ENCODE data around the gene RPS6KA2. TPM values are rescaled to one million over a fixed set of nuclear protein-coding genes. Genes with fewer than 3 reads are reported as not detected.

RPS6KA2 gene
- total RNA-seq, 1 donor from 2014 or later, result 124 TPM

- Mint-ChIP-seq H3K4me3 (ENCODE audit: unreplicated experiment) (peak overlapping the region; percentile 39), H3K36me3 (ENCODE audit: low read depth) (peaks cover 18% of the 10 kb centered on the region), H3K9me3 (ENCODE audit: low read depth) (peaks cover 15% of the 10 kb centered on the region), H3K27ac (ENCODE audit: unreplicated experiment) (peak overlapping the region; percentile 96), H3K27me3 (ENCODE audit: low read depth) (no peaks in the 10 kb centered on the region), H3K4me1 (ENCODE audit: low read depth) (peaks cover 78% of the 10 kb centered on the region)
- peak; percentile 42 for TF ChIP-seq CTCF (IDR thresholded peaks at IDR 0.05)
- no peak for DNase-seq (ENCODE audit: low spot score)
Measured at GRCh38 chr6:166556863-166557322, 70.2 kb downstream of the RPS6KA2 start.

- DNase-seq (ENCODE audit: low spot score), result no peak
- no peaks in the 10 kb centered on the region for H3K27me3 Mint-ChIP-seq (ENCODE audit: low read depth)
- H3K4me1 Mint-ChIP-seq (ENCODE audit: low read depth), result peaks cover 76% of the 10 kb centered on the region
- H3K9me3 Mint-ChIP-seq (ENCODE audit: low read depth), result peaks cover 15% of the 10 kb centered on the region
- peak overlapping the region; percentile 96 for H3K27ac Mint-ChIP-seq (ENCODE audit: unreplicated experiment)
- H3K36me3 Mint-ChIP-seq (ENCODE audit: low read depth), result peaks cover 13% of the 10 kb centered on the region
- no peak for TF ChIP-seq CTCF (IDR thresholded peaks at IDR 0.05)
- peak overlapping the region; percentile 18 for H3K4me3 Mint-ChIP-seq (ENCODE audit: unreplicated experiment)
Measured at GRCh38 chr6:166556336-166556735, 70.7 kb downstream of the RPS6KA2 start.

GRCh38 chr6:166555086-166555485 lies 72.0 kb downstream of the RPS6KA2 start:
- Mint-ChIP-seq H3K4me1 (ENCODE audit: low read depth) (peaks cover 76% of the 10 kb centered on the region), H3K9me3 (ENCODE audit: low read depth) (peaks cover 13% of the 10 kb centered on the region), H3K36me3 (ENCODE audit: low read depth) (peaks cover 11% of the 10 kb centered on the region), H3K4me3 (ENCODE audit: unreplicated experiment) (no peak overlapping the region), H3K27me3 (ENCODE audit: low read depth) (no peaks in the 10 kb centered on the region), H3K27ac (ENCODE audit: unreplicated experiment) (peak overlapping the region; percentile 96)
- DNase-seq (ENCODE audit: low spot score), result no peak
- TF ChIP-seq CTCF (IDR thresholded peaks at IDR 0.05), result no peak

- TF ChIP-seq CTCF (IDR thresholded peaks at IDR 0.05), result no peak
- peaks cover 6% of the 10 kb centered on the region for H3K9me3 Mint-ChIP-seq (ENCODE audit: low read depth)
- H3K27ac Mint-ChIP-seq (ENCODE audit: unreplicated experiment), result peak overlapping the region; percentile 96
- peaks cover 7% of the 10 kb centered on the region for H3K36me3 Mint-ChIP-seq (ENCODE audit: low read depth)
- no peaks in the 10 kb centered on the region for H3K27me3 Mint-ChIP-seq (ENCODE audit: low read depth)
- no peak overlapping the region for H3K4me3 Mint-ChIP-seq (ENCODE audit: unreplicated experiment)
- no peak for DNase-seq (ENCODE audit: low spot score)
- peaks cover 75% of the 10 kb centered on the region for H3K4me1 Mint-ChIP-seq (ENCODE audit: low read depth)
Measured at GRCh38 chr6:166554316-166554715, 72.7 kb downstream of the RPS6KA2 start.

- Mint-ChIP-seq H3K4me1 (ENCODE audit: low read depth) (peaks cover 69% of the 10 kb centered on the region), H3K27me3 (ENCODE audit: low read depth) (no peaks in the 10 kb centered on the region), H3K4me3 (ENCODE audit: unreplicated experiment) (no peak overlapping the region), H3K36me3 (ENCODE audit: low read depth) (peaks cover 1% of the 10 kb centered on the region), H3K27ac (ENCODE audit: unreplicated experiment) (peak overlapping the region; percentile 96), H3K9me3 (ENCODE audit: low read depth) (no peaks in the 10 kb centered on the region)
- no peak for DNase-seq (ENCODE audit: low spot score)
- TF ChIP-seq CTCF (IDR thresholded peaks at IDR 0.05), result no peak
Measured at GRCh38 chr6:166553563-166554271, 73.3 kb downstream of the RPS6KA2 start.
